SJSA1 (cell line): Measurements from ENCODE around the gene PSEN2. TPM values are rescaled to one million over a fixed set of nuclear protein-coding genes. Genes with fewer than 3 reads are reported as not detected.
A peak's percentile ranks its signal among the peaks of the same experiment; 100 is the strongest.
"Not testable (repeated sequence)": the region's sequence is repeated elsewhere in the genome, so short reads cannot be mapped to it uniquely, and the experiment has no call there.

Experiments
- DNase-seq, 2 experiments: peaks; one replicate each; pipeline ENCODE4 v3.0.0-alpha.2; 2015 to 2020; ENCODE audit warnings: low spot score in 2 of 2, low read depth in 1 of 2
- H3K27ac ChIP-seq: fragments of 250-450 bp; sonication (Bioruptor Pico); 2 replicates; pipeline ENCODE4 v1.5.1; 2020; ENCODE audit warnings: mild to moderate bottlenecking, moderate library complexity
- H3K27me3 ChIP-seq: fragments of 250-450 bp; sonication (Bioruptor Pico); replicated peaks from 2 replicates; pipeline ENCODE4 v1.5.1; 2020; ENCODE audit warnings: mild to moderate bottlenecking, moderate library complexity
- H3K36me3 ChIP-seq: fragments of 250-450 bp; sonication (Bioruptor Pico); 2 replicates; pipeline ENCODE4 v1.5.1; 2020; ENCODE audit warnings: mild to moderate bottlenecking
- H3K4me1 ChIP-seq: fragments of 250-450 bp; sonication (Bioruptor Pico); replicated peaks from 2 replicates; pipeline ENCODE4 v1.6.1; 2021; ENCODE audit warnings: mild to moderate bottlenecking
- H3K4me3 ChIP-seq: fragments of 250-450 bp; sonication (Bioruptor Pico); 2 replicates; pipeline ENCODE4 v1.5.1; 2020; ENCODE audit warnings: mild to moderate bottlenecking
- H3K9me3 ChIP-seq: fragments of 250-450 bp; sonication (Bioruptor Pico); replicated peaks from 2 replicates; pipeline ENCODE4 v1.5.1; 2020; ENCODE audit warnings: mild to moderate bottlenecking
- total RNA-seq: library from RNA; depleted of rRNA; stranded (reverse); fragments of >200 nt; shearing (Covaris generic); gene quantifications from 2 replicates; pipeline ENCODE4 v1.2.3, GENCODE V29; 2014; rRNA removed

PSEN2 gene
- total RNA-seq: 13.2 and 38.2 TPM in 2 replicates

DNA sequence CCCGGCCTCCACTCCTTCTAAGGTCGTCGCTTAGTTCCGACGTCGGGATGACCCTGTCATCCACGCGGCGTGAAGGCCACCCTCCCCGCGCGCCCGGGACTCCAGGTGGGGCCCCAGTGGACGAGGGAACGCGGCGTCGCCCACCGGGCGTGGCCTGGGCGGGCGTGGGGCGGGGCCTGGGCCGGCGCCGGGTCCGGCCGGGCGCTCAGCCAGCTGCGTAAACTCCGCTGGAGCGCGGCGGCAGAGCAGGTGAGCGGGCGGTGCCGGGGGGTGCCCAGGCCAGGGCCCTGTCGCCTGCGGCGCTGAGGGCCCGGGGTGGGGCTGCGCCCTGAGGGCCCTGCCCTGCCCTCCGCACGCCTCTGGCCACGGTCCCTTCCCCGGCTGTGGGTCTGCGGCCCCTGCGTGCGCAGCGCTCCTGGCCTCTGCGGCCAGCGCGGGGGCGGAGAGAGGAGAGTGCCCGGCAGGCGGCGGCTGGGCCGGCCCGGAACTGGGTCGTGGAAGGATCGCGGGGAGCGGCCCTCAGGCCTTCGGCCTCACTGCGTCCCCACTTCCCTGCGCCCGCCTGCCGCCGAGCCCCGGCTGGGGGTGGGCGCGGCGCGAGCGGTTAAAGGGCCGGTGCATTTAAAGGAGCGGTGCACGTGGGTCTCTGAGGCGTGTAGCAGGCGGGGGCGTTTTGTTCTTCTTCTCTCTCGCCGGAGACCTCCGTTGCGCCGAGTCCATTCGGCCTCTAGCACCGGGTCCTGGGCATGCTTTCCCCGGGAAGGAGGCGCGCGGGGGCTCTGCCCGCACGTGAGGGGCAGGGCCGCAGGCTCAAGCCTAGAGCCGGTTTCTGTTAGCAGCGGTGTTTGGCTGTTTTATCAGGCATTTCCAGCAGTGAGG is at the start of gene PSEN2:
TSS of gene PSEN2 (plus strand) at position 216 of the 879 bp plus-strand sequence. CDS start 11,292 bp downstream, outside the sequence.
- peak; percentile 60 to 68 for DNase-seq
- peak within 1 kb of the TSS; percentile 86 for H3K4me3 ChIP-seq
- H3K27ac ChIP-seq: peak within 1 kb of the TSS; percentile 23; the same call in 1 of the 2 replicates
- H3K27me3 ChIP-seq: no peaks in the 10 kb centered on the region
- peaks cover 18% of the 10 kb centered on the region for H3K4me1 ChIP-seq
- H3K36me3 ChIP-seq: no peaks in the 10 kb centered on the region
- no peaks in the 10 kb centered on the region for H3K9me3 ChIP-seq

DNA sequence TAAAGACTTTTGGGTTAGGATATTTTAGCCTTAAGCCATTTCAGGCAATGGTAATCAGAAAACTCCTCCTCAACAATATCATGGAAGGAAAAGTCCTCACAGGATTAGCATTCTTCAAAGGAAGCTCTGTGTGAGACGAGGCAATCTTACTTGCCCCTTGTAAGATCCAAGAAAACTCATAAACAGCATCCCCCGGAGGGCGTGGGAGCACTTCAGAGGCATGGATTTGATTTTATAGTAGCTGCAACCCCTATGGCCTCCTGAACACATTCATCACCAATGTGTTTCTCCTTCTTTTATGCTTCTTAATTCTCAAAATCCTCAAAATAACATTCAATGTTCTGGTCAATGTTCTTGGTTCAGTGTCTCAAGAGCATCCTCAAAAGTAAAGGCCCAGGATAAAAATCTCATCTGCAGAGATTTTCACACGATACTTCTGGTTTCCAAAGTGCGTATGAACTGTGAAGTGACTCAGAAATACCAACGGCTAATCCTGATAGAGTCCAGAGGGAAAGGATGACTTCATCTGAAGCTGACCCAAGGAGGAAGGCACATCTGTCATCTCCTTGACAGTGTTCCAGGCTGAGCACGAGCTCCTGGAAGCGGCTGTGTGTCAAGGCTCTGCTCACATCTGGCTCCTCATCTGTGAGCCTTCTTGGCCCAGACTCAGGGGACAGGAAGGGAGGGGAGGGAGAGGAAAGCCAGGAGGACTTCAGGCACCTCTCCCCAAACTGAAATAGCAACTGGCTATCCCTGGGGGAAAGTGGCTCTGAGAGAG is 49.3 kb upstream of the PSEN2 start:
- H3K9me3 ChIP-seq: no peaks in the 10 kb centered on the region
- no peak overlapping the region for H3K4me3 ChIP-seq
- DNase-seq: peak in 1 of 2 experiments; percentile 43
- peaks cover 15% of the 10 kb centered on the region for H3K4me1 ChIP-seq
- H3K27ac ChIP-seq: no peak overlapping the region
- H3K36me3 ChIP-seq: no peaks in the 10 kb centered on the region
- no peaks in the 10 kb centered on the region for H3K27me3 ChIP-seq

DNA sequence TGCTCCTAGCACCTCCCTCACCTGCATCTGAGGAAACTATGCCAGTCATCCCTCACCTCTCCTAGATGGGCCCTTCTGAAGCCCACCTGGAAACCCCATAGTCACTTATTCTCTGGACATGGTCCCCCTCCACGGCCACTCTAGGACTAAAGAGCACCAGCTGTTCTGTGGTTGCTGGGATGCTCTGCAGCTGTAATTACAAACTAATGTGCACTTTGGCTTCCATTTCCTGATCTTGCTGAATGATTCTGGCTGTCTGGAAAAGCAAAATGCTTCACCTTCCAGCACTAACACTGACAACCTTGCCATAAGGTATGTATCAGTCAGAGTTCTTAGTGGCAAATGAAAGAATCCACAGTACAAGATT is 48.7 kb upstream of the PSEN2 start:
- no peak for DNase-seq
- Histone ChIP-seq H3K27ac (no peak overlapping the region), H3K4me3 (no peak overlapping the region), H3K9me3 (no peaks in the 10 kb centered on the region), H3K36me3 (no peaks in the 10 kb centered on the region), H3K27me3 (no peaks in the 10 kb centered on the region), H3K4me1 (peaks cover 11% of the 10 kb centered on the region)

DNA sequence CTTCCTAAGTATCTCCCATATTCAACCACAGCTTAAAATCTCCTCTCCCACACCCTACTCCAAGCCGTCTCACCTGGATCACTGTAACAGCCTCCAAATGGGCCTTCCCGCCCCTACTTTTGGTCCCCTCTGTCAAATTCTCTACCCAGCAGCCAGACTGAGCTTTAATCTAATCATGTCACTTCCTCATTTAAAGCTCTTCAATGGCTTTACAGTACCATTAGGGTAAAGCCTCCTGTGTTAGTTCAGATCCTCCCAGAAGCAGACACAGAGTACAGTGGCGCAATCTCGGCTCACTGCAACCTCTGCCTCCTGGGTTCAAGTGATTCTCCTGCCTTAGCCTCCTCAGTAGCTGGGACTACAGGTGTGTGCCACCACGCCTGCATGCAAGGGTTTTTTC is 46.8 kb upstream of the PSEN2 start:
- Histone ChIP-seq H3K4me3 (no peak overlapping the region), H3K9me3 (no peaks in the 10 kb centered on the region), H3K4me1 (peaks cover 16% of the 10 kb centered on the region), H3K36me3 (no peaks in the 10 kb centered on the region), H3K27me3 (no peaks in the 10 kb centered on the region), H3K27ac (no peak overlapping the region)
- DNase-seq: no peak

DNA sequence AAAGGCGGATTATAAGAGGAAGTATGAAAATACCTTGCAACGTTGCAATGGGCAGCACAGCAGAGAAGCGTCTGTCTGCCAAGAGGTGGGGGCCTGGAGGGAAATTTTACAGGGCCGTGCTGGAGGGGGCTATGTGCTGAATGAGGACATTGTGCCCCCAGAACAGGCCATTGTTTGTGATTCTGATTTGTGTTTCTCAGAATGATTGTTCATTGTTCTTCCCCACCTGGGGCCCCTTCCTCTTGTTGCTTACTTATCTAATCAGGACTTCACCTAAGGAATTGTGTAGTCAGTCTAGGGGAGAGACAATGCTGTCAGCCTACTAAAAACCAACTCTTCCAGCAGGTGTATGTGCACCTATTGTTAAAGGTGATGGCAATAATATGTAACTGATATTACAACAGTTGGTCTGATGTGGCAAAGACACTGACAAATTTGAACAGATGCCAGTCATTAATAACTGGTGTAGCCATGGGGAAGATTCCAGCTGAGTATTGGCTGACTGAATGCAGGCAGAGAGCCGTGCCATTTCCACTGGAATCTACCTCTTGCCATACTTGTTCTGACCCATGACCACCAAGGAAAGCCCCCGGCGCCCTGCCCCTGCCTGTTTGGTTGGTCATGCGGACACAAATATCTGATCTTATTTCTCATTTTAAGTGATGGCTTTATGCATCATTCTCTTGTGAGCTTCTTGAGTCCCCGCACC is 45.2 kb upstream of the PSEN2 start:
- Histone ChIP-seq H3K27me3 (no peaks in the 10 kb centered on the region), H3K4me1 (peaks cover 16% of the 10 kb centered on the region), H3K4me3 (no peak overlapping the region), H3K9me3 (no peaks in the 10 kb centered on the region), H3K27ac (no peak overlapping the region), H3K36me3 (no peaks in the 10 kb centered on the region)
- no peak for DNase-seq

DNA sequence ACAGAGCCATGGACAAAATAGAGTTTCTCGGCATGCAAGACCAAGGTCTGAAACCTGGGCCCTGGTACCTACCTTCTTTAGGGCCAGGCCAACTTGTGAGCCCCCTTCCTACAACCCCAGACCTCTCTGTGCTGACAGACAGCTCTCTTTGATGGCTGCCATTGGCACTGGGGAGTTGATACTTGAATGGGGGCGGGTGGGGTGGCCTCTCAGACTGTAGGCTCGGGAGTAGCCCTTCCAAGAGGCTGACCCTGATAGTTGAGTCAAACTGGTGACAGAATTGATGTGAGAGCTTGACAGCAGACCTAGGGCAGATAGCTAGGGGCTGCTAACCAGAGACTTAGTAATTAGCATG is 44.7 kb upstream of the PSEN2 start:
- Histone ChIP-seq H3K27me3 (no peaks in the 10 kb centered on the region), H3K4me1 (peaks cover 16% of the 10 kb centered on the region), H3K9me3 (no peaks in the 10 kb centered on the region), H3K27ac (no peak overlapping the region), H3K4me3 (no peak overlapping the region), H3K36me3 (no peaks in the 10 kb centered on the region)
- no peak for DNase-seq

DNA sequence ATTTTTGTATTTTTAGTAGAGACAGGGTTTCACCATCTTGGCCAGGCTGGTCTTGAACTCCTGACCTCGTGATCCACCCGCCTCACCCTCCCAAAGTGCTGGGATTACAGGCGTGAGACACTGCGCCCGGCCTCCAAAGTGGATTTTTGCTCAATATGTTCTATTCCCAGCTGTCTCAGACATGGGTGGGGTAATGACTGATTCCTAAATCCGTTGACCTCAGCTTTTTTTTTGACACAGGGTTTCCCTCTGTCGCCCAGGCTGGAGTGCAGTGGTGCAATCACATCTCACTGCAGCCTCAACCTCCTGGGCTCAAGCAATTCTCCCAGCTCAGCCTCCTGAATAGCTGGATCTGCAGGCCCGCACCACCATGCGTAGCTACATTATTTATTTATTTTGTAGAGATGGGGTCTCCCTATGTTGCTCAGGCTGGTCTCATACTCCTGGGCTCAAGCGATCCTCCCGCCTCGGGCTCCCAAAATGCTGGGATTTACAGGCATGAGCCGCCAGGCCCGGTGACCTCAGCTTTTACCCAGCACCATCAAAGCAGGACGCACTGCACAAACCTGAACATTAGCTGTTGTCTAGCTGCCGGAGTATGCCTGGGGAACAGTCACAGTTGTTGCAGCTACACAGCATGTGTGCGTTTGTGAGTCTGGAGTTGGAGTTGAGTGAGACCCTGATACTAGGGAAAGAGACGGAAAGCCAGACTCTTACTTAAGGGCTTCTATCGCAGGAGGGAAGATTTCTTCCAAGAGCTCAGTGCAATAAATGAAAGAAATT is 43.7 kb upstream of the PSEN2 start:
- Histone ChIP-seq H3K27ac (no peak overlapping the region), H3K27me3 (no peaks in the 10 kb centered on the region), H3K9me3 (no peaks in the 10 kb centered on the region)

DNA sequence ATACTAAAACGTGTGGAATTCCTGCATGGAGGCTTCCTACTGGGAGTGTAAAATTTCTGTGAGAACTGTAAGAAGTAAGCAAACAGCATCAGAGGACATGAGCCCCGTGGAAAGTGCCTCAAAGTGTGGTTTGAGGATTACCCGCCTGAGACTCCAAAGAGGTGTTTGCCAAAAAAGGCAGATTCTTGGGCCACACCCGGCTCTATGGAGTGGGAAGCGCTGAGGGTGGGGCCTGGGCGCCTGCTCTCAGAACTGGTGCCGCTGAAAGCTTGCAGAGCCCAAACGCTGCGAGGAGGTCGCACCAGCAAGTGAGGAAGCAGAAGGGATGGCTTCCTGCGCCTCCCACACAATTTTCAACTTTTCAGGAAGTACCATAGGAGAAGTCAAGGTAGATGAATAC is 43.0 kb upstream of the PSEN2 start:
- Histone ChIP-seq H3K4me1 (peaks cover 7% of the 10 kb centered on the region), H3K36me3 (no peaks in the 10 kb centered on the region), H3K4me3 (no peak overlapping the region), H3K9me3 (no peaks in the 10 kb centered on the region), H3K27ac (peak overlapping the region; percentile 64), H3K27me3 (no peaks in the 10 kb centered on the region)
- no peak for DNase-seq

More for the DNA sequence above, 43.7 kb upstream of the PSEN2 start:
- DNase-seq: no peak
- H3K36me3 ChIP-seq: no peaks in the 10 kb centered on the region
- no peak overlapping the region for H3K4me3 ChIP-seq
- peaks cover 7% of the 10 kb centered on the region for H3K4me1 ChIP-seq

DNA sequence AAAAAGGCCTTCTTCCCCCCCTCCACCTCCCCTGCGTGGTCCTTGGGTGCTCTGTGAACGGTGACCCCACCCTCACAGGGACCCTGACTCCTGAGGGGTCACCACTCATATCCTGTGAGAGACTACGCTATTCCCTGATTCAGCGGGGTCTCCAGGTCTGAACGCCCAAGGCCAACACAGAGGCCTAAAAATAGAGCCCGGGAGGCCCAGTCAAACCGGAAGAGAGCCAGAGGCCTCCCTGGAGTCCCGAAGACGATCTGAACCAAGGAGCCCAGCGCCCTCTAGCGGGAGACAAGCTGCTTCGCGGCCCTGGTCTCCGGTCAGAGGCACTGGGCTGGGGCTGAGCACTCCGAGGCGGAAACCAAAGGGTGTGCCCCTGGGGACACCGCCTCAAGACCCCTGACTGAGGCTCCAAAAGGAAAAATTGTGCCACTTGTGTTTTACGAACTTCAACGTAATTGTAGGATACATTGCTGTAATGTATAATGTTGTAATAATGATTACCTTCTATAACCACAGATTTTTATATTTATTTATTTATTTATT is 42.4 kb upstream of the PSEN2 start:
- H3K27ac ChIP-seq: peak overlapping the region; percentile 64
- peaks cover 7% of the 10 kb centered on the region for H3K4me1 ChIP-seq
- peak; percentile 82 to 95 for DNase-seq
- no peaks in the 10 kb centered on the region for H3K27me3 ChIP-seq
- no peak overlapping the region for H3K4me3 ChIP-seq
- no peaks in the 10 kb centered on the region for H3K36me3 ChIP-seq
- H3K9me3 ChIP-seq: peaks cover 3% of the 10 kb centered on the region; the same call in 1 of the 2 replicates

DNA sequence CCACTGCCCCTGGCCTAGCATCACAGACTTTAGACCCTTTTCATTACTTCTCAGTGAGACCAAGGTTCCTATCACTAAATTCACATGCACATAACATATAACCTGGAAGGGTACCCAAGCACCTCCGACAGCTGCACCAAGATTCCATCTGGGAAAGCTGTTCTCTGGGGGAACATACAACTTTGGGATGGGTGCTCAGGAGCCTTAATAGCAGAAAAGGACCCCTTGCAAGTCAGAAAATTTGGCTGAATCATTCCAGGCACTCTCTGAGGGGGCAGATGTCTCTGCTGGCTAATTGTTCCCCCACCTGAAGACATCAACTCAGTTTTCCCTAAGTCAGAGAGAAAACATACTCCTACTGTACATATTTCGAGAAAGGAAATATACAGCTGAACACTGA is 41.3 kb upstream of the PSEN2 start:
- DNase-seq: peak in 1 of 2 experiments; percentile 22
- Histone ChIP-seq H3K27ac (no peak overlapping the region), H3K27me3 (no peaks in the 10 kb centered on the region), H3K4me3 (no peak overlapping the region), H3K4me1 (peaks cover 7% of the 10 kb centered on the region), H3K9me3 (peaks cover 3% of the 10 kb centered on the region; the same call in 1 of the 2 replicates), H3K36me3 (no peaks in the 10 kb centered on the region)

DNA sequence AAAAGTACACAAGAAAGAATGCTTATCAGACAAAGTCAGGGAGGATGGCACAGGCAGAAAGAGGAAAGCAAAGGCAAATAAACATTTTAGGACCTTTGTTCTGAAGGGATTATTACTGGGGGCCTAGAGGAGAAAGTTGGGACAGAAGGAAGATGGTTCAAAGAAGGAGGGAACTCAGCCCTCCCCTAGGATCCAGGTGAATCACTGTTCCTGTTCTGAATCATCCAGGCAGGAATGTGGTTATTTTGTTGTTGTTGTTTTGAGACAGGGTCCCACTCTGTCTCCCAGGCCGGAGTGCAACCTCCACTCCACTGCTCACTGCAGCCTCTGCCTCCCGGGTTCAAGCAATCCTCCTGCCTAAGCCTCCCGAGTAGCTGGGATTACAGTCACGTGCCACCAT is 38.5 kb upstream of the PSEN2 start:
- no peak overlapping the region for H3K27ac ChIP-seq
- H3K27me3 ChIP-seq: no peaks in the 10 kb centered on the region
- no peak overlapping the region for H3K4me3 ChIP-seq
- DNase-seq: no peak
- peaks cover 3% of the 10 kb centered on the region; the same call in 1 of the 2 replicates for H3K9me3 ChIP-seq
- no peaks in the 10 kb centered on the region for H3K36me3 ChIP-seq
- H3K4me1 ChIP-seq: peaks cover 7% of the 10 kb centered on the region

DNA sequence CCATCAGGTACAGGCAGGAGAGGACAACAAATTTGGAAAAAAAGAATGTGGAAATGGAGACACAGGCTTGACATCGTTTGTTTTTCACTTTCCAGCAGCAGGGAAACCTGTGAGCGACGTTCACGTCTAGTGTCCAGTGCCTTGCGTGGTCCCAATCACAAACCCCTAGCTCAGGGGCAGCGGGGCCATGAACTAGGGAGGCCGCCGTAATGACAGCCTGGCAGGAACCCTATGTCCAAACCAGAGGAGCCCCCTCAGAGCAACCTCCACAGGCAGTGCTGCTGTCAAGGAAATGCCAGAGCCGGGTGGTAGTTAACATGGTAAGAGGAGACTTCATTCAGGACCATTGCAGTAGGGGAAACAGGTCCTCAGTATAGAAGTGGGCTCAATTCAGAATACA is 37.8 kb upstream of the PSEN2 start:
- DNase-seq: no peak
- H3K36me3 ChIP-seq: no peaks in the 10 kb centered on the region
- peaks cover 3% of the 10 kb centered on the region; the same call in 1 of the 2 replicates for H3K9me3 ChIP-seq
- H3K27me3 ChIP-seq: no peaks in the 10 kb centered on the region
- H3K4me3 ChIP-seq: no peak overlapping the region
- no peak overlapping the region for H3K27ac ChIP-seq
- H3K4me1 ChIP-seq: peaks cover 7% of the 10 kb centered on the region

DNA sequence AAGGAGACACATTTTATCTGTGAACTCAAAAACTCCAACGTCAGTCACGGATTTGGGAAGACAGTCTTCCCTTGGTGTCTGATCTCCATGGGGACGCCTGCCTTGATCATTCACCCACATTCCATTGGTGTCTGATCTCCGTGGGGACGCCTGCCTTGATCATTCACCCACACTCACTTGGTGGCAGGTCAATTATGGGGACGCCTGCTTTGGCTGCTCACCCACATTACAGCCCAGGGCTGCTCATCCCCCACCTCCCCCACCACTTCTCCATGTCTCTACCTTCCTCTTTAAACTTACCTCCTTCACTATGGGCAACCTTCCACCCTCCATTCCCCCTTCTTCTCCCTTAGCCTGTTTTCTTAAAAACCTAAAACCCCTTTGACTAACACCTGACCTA is 36.2 kb upstream of the PSEN2 start:
- H3K4me3 ChIP-seq, H3K27ac ChIP-seq, H3K9me3 ChIP-seq, DNase-seq, H3K4me1 ChIP-seq, H3K27me3 ChIP-seq, H3K36me3 ChIP-seq: not testable (repeated sequence)
